Activated naive CD8-positive, alpha-beta T cell treated with anti-CD3 and anti-CD28 coated beads, Interleukin-2, amount 10 ng/mL, durations not matched to agents 7 days and 5 days (primary cell): Measurements from ENCODE around the gene CFAP46. TPM values are rescaled to one million over a fixed set of nuclear protein-coding genes. Genes with fewer than 3 reads are reported as not detected.
"Not testable (repeated sequence)": the region's sequence is repeated elsewhere in the genome, so short reads cannot be mapped to it uniquely, and the experiment has no call there.

Source experiments
- ATAC-seq: fragments of 150-1000 bp; cut with Tn5 transposase; one replicate; pipeline ENCODE4 v1.10.0; 2021; ENCODE audit warnings: low read depth, moderate library complexity
- POLR2A ChIA-PET: fragments of 350-600 bp; sonication (Branson Sonifier 250); formaldehyde crosslinking; loops from one replicate; lab custom pipeline; 2021; ENCODE audit warnings: antibody characterized with exemption; lab: Charles Lee
- DNase-seq: peaks from one replicate; pipeline ENCODE4 v3.0.0; 2021
- H3K27ac Mint-ChIP-seq: one replicate; pipeline ENCODE4 v1.8.0; 2022; ENCODE audit warnings: mild to moderate bottlenecking, mixed read lengths
- H3K27me3 Mint-ChIP-seq: one replicate; pipeline ENCODE4 v1.8.0; 2022; ENCODE audit warnings: mild to moderate bottlenecking, moderate library complexity, mixed read lengths
- H3K36me3 Mint-ChIP-seq: one replicate; pipeline ENCODE4 v1.8.0; 2021; ENCODE audit warnings: mild to moderate bottlenecking, mixed read lengths
- H3K4me1 Mint-ChIP-seq: one replicate; pipeline ENCODE4 v1.8.0; 2021; ENCODE audit warnings: mixed read lengths
- H3K4me3 Mint-ChIP-seq: one replicate; pipeline ENCODE4 v1.8.0; 2022; ENCODE audit warnings: mild to moderate bottlenecking, moderate library complexity, mixed read lengths
- H3K9me3 Mint-ChIP-seq: one replicate; pipeline ENCODE4 v1.8.0; 2021; ENCODE audit warnings: mixed read lengths
- total RNA-seq, 2 experiments: library from RNA; stranded (reverse); gene quantifications; one replicate each; pipeline ENCODE4 v1.2.3, GENCODE V29; 2021

Gene CFAP46
- total RNA-seq, 2 experiments from 2014 or later: not detected

DNA sequence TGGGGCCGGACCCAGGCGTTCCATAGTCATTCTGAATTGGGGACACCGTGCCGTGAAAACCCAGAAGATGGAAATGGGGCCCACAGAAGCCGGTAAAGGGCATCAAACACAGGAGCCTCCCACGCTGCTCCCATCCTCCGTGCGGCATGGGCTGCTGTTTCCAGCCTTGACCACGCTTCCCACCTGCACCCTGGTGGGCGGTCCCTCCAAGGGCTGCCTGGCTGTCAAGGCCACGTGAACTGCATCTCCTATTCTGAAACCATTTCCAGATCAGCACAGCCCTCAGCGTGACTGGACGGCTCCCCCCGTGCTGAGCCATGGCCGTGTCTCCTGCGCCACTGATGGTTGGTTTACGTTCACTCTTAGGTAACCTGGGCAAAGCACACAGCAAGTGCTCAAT is 14.1 kb downstream of the CFAP46 start:
- Mint-ChIP-seq H3K9me3 (no peaks in the 10 kb centered on the region), H3K27me3 (no peaks in the 10 kb centered on the region), H3K36me3 (peaks cover 1% of the 10 kb centered on the region), H3K27ac (no peak overlapping the region), H3K4me1 (no peaks in the 10 kb centered on the region), H3K4me3 (no peak overlapping the region)
- DNase-seq: no peak
- ATAC-seq: no peak
- POLR2A ChIA-PET: no interaction called here

DNA sequence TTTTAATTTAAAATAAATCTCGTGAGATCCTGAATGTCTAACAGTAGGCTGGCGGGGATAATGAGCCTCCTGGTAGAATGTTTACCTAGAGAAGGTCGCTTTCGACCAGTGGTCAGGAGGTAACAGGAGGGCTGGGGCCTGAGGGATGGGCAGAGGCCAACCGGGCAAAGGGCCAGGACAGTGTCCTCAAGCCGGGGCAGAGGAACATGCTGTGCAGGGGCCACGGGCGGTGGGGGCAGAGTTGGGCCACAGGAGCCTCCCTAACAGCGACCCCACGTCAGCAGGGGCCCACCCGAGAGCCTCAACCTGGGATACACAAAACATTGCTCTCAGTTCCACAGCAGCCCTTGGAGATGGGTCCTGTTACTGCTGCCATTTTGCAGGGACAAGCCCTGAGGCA is 14.5 kb downstream of the CFAP46 start:
- POLR2A ChIA-PET: no interaction called here
- Mint-ChIP-seq H3K36me3 (peaks cover 1% of the 10 kb centered on the region), H3K27me3 (no peaks in the 10 kb centered on the region), H3K27ac (no peak overlapping the region), H3K4me3 (no peak overlapping the region), H3K4me1 (no peaks in the 10 kb centered on the region), H3K9me3 (no peaks in the 10 kb centered on the region)
- DNase-seq: no peak
- ATAC-seq: no peak

DNA sequence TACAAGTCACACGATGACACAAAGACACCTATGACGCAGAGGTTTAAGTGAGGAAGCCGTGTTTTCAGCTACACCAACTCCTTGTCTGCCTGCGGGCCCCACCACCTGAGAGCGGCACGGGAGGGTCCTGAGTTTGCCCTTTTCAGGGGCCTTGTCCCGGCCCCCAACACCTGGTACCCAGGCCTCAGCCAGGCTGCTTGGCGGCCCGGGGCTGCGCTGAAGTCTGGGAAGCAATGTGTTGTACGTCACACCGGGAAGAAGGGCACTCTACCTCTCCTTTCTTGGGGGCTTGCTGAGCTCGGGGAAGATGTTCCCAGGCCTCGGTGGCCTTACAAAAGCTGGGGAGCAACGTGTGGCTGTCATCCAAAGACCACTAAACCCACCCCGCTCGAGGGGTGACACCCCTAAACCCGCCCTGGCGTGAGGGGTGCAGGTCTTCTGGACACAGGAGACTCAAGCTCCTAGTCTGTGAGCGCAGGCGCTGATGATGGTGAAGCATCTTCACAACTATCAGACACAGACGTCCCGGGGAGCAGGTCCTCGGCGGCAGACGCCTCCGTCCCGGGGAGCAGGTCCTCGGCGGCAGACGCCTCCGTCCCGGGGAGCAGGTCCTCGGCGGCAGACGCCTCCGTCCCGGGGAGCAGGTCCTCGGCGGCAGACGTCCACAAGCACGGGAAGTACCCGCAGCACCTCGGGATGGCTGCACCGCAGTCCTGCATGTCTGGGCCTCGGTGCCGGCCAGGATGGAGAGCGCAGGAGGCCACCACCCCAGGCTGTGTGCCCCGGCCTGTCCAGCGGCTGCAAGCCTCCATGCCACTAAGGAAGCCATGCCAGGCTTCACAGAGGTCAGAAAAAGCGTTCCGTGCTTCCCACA is 15.4 kb downstream of the CFAP46 start:
- POLR2A ChIA-PET: no interaction called here
- Mint-ChIP-seq H3K27me3 (no peaks in the 10 kb centered on the region), H3K9me3 (no peaks in the 10 kb centered on the region), H3K36me3 (no peaks in the 10 kb centered on the region), H3K27ac (no peak overlapping the region), H3K4me1 (no peaks in the 10 kb centered on the region), H3K4me3 (no peak overlapping the region)
- ATAC-seq (no peak), DNase-seq (no peak)

DNA sequence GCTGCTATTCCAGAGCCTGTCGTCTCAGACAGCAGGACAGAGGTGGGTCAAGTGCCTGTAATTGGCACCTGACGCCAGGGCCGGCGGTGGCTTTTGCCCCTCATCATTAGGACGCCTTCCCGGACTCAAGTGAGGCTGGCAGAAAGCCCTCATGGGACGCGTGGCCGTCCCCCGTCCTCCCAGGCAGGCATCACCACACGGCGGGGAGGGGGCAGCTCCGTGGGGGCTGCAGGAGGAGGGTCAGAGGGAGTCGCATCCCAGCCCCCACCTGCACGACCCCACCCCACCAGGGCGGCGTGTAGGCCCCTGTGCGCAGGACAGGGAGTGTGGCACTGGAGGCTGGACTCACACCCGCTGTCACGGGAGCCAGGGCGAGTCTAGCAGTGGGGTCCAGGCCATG is 16.3 kb downstream of the CFAP46 start:
- Mint-ChIP-seq H3K27me3 (no peaks in the 10 kb centered on the region), H3K36me3 (no peaks in the 10 kb centered on the region), H3K4me1 (no peaks in the 10 kb centered on the region), H3K9me3 (no peaks in the 10 kb centered on the region), H3K4me3 (no peak overlapping the region), H3K27ac (no peak overlapping the region)
- POLR2A ChIA-PET: no interaction called here
- ATAC-seq (no peak), DNase-seq (no peak)

DNA sequence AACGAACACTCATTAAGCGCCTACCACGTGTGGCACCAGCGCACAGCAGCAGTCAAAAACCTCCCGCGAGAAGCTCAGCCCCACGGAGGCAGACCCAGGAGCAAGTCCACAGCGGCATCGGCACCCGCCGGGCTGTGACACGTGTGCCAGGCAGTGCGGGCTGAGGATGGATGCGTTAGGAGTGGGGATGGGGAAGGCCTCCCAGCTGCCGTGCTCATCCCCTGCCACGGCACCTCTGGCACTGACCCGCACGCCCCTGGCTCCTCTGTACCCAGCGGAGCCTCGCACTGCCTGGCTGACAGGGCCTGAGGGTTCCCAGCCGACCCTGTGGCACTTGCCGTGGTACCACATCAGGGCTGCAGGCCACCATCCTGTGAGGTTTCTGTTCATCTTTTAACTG is 16.8 kb downstream of the CFAP46 start:
- Mint-ChIP-seq H3K36me3 (no peaks in the 10 kb centered on the region), H3K4me3 (no peak overlapping the region), H3K27me3 (no peaks in the 10 kb centered on the region), H3K4me1 (no peaks in the 10 kb centered on the region), H3K9me3 (no peaks in the 10 kb centered on the region), H3K27ac (no peak overlapping the region)
- ATAC-seq (no peak), DNase-seq (no peak)
- POLR2A ChIA-PET: no interaction called here

DNA sequence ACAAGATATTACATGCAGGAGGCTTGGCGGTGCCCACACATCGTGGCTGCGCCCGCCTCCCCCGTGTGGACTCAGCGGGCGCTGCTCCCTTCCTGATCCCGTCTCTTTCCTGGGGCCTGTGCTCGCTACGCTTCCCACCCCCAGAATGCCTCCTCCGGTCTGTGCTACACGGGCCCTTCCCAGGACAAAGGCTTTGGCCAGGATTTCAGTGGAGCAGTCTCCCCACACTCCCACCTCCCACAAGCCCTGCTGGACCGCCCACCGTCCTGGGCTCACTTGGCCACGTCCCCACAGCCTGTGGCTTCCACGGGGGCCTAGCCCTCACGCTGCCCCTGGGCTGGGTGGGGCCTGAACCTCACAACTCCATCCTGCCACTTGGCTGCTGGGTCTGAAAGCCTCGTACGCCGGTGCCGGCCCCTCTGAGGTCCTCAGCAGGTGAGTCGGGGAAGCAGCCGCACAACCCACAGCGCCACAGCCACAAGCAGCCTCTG is 17.3 kb downstream of the CFAP46 start:
- H3K4me1 Mint-ChIP-seq: no peaks in the 10 kb centered on the region
- ATAC-seq (no peak), DNase-seq (no peak)
- no peaks in the 10 kb centered on the region for H3K9me3 Mint-ChIP-seq
- POLR2A ChIA-PET: no interaction called here
- H3K4me3 Mint-ChIP-seq: no peak overlapping the region
- H3K27ac Mint-ChIP-seq: no peak overlapping the region
- no peaks in the 10 kb centered on the region for H3K36me3 Mint-ChIP-seq
- no peaks in the 10 kb centered on the region for H3K27me3 Mint-ChIP-seq

DNA sequence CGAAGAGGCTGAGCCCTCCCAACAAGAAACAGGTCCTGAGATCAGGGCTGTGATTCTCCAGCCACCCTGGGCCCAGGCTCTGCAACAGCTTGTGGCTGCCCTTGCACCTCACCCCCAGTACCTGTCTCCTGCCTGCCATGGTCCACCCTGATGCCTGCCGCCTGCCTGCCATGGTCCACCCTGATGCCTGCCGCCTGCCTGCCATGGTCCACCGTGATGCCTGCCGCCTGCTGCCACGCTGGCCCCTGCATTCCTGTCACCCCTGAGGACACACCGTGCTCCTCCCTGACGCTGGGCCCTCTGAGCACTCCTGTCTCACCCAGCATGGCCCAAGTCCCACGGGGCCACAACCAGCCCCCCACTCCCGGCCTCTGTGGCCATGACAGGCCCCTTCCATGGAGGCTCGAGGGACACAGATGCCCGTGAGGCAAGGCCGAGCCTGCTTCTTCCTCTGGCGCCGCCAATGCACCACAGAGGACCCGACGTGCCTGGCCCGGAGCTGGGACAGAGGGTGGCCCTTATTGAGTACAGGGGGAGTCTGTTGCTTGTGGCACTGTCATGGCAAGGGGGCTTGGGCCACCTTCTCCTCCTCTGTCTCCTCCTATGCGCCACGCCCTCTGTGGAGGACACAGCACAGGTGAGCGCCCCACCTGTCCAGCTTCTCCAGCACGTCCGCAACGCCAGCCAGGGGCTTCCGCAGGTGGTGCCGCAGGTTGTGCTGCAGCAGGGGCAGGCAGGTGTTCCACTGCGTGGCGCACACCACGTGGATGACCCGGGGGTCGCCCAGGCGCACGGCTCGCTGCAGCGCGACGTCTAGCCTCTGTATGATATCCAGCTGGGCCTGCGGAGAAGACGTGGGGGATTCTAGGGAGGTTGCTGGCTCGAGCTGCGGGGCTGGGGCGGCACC is 18.1 kb downstream of the CFAP46 start:
- ATAC-seq: no peak

DNA sequence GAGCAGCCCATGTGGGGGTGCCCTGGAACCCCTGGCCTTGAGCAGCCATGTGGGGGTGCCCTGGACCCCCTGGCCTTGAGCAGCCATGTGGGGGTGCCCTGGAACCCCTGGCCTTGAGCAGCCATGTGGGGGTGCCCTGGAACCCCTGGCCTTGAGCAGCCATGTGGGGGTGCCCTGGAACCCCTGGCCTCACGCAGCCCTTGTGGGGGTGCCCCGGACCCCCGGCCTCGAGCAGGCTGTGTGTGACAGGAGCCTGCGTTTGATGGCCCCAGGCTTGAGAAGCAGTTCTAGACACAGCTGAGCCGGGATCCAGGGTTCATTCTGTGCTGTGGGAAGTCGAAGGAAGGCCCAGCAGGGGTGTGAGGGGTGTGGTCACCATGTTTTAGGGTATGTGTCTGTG is 19.0 kb downstream of the CFAP46 start:
- POLR2A ChIA-PET: not testable (repeated sequence)

More for the DNA sequence above, 18.1 kb downstream of the CFAP46 start:
- H3K36me3 Mint-ChIP-seq: no peaks in the 10 kb centered on the region
- no peaks in the 10 kb centered on the region for H3K9me3 Mint-ChIP-seq
- POLR2A ChIA-PET: no interaction called here
- no peak overlapping the region for H3K4me3 Mint-ChIP-seq
- H3K4me1 Mint-ChIP-seq: no peaks in the 10 kb centered on the region
- no peak for DNase-seq
- H3K27me3 Mint-ChIP-seq: no peaks in the 10 kb centered on the region
- H3K27ac Mint-ChIP-seq: no peak overlapping the region

DNA sequence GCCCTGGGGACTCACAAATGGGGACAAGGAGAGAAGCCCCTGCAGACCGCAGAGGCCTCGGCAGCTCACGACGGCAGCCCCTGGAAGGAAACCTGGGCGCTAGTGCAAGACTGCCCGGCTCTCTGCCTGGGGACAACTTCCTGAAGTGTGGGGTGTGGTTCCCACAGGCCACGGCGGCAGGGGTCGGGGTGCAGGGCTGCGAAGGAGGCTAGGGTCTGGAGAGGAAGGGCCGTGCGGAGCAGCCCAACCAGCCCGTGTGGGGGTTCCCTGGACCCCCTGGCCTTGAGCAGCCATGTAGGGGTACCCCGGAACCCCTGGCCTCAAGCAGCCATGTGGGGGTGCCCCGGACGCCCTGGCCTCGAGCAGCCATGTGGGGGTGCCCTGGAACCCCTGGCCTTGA is 19.5 kb downstream of the CFAP46 start:
- DNase-seq (no peak), ATAC-seq (no peak)
- H3K4me3 Mint-ChIP-seq: no peak overlapping the region
- H3K27ac Mint-ChIP-seq: no peak overlapping the region
- H3K4me1 Mint-ChIP-seq: no peaks in the 10 kb centered on the region
- no peaks in the 10 kb centered on the region for H3K36me3 Mint-ChIP-seq
- POLR2A ChIA-PET: no interaction called here
- no peaks in the 10 kb centered on the region for H3K9me3 Mint-ChIP-seq
- H3K27me3 Mint-ChIP-seq: no peaks in the 10 kb centered on the region

More for the DNA sequence above, 19.0 kb downstream of the CFAP46 start:
- not testable (repeated sequence) for H3K9me3 Mint-ChIP-seq, H3K27ac Mint-ChIP-seq, DNase-seq, H3K4me3 Mint-ChIP-seq, H3K27me3 Mint-ChIP-seq, ATAC-seq, H3K4me1 Mint-ChIP-seq, H3K36me3 Mint-ChIP-seq

DNA sequence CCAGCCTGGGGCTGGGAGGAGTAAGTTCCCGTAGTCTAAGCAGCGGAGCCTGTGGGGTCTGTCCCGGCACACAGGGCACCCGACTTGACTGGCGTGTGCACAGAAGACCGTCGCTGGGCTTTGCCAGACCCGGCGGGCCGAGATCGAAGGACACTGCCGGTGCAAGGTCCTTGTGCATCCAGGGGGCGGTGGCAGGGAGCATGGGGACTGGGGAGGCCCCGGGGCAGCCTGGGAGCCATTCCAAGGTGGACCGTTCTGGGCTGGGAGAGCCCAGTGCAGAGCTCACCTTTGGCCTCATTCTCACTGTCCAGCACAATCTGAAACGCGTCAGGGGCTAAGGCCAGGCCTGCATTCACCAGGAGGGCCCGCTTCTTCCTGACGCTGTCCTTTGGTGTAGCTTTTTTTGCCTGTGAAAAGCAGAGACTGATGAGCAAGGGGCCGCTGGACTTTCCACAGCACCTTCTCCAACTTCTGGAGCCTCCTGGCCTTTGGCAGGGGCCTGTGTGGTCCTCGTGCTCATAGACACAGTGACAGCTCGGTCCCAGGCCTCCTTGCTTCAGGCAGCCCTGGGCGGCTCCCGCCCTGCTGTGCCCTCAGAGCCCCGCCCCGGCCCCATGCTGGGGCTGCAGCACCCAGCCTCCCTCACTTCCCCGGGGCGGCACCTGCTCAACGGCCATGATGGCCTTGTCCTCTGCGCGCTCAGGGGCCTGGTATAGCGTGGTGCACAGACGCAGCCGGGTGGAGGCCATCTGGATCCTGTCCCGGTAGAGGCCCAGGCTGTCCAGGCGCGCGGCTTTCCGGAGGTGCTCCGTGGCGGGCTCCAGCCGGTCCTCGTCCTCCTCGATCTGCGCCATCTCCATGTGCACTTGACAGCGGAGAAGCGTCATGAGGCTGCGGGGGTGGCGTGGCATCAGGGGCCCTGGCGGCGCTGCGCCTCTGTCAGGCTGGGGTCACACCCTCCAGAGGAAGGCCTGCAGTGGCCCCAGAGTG is 20.3 kb downstream of the CFAP46 start:
- H3K4me3 Mint-ChIP-seq: no peak overlapping the region
- no peak overlapping the region for H3K27ac Mint-ChIP-seq
- H3K4me1 Mint-ChIP-seq: no peaks in the 10 kb centered on the region
- no peak for DNase-seq
- no peaks in the 10 kb centered on the region for H3K9me3 Mint-ChIP-seq
- H3K27me3 Mint-ChIP-seq: no peaks in the 10 kb centered on the region
- POLR2A ChIA-PET: no interaction called here
- no peak for ATAC-seq
- no peaks in the 10 kb centered on the region for H3K36me3 Mint-ChIP-seq

DNA sequence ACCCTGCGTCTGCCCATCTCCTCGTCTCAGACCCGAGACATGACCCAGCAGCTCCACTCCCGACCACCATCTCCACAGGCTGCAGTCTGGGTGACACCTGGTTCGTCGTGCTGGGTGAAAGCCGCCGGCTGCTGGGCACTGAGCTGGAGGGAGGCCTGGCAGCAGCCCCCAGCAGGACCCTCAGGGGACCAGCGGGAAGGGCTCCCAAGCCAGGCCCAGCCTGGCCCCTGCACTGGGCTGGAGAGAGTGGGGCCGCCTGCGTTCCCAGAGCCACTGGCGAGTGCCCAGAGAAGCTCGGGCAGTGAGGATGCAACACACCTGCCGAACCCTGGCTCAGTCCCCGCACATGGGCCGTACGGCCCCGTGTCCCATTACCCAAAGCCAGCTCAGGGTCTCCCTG is 21.3 kb downstream of the CFAP46 start:
- POLR2A ChIA-PET: no interaction called here
- H3K36me3 Mint-ChIP-seq: no peaks in the 10 kb centered on the region
- ATAC-seq (no peak), DNase-seq (no peak)
- H3K4me3 Mint-ChIP-seq: no peak overlapping the region
- H3K4me1 Mint-ChIP-seq: no peaks in the 10 kb centered on the region
- no peaks in the 10 kb centered on the region for H3K9me3 Mint-ChIP-seq
- no peaks in the 10 kb centered on the region for H3K27me3 Mint-ChIP-seq
- H3K27ac Mint-ChIP-seq: no peak overlapping the region

DNA sequence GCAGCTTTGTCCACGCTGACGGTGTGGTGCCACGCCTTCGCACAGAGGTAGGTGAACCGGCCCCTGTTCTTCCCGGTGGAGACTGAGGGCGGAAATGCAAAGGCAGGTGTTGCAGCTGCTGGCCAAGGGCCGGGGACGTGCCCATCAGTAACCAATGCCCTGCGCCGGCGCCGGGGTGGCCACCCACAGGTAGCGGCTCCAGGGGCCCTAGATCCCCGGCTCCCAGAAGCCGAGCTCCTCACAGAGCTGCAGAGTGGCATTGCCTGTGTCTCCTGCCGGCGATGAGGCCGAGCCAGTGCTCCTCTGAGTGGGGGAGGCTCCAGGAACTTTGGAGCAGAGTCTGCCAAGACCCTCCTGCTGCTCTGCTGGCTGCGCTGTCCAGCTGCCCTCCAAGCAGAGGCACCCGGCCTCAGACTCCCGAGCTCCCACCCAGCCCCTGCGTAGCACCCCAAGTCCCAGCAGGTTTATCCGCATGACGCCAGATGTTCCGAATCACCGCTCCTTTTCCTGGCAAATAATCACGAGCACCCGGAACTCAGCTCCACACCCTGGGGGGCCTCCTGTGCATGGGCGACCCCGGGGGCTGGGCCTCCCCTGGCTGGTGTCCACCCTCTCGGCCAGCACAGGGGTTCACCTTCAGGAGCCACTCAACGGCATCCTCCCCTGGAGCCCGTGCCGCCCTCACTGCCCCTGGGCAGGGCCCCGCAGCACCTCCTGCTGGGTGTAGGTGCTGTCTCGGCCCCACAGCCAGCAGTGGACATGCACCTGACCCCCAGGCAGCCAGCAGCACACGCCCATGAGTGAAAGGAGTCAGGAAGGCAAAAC is 22.1 kb downstream of the CFAP46 start:
- no peaks in the 10 kb centered on the region for H3K36me3 Mint-ChIP-seq
- ATAC-seq: no peak
- no peak overlapping the region for H3K4me3 Mint-ChIP-seq
- H3K27ac Mint-ChIP-seq: no peak overlapping the region
- no peaks in the 10 kb centered on the region for H3K9me3 Mint-ChIP-seq
- no peaks in the 10 kb centered on the region for H3K4me1 Mint-ChIP-seq
- no peaks in the 10 kb centered on the region for H3K27me3 Mint-ChIP-seq
- DNase-seq: no peak
- POLR2A ChIA-PET: no interaction called here
